Keratinocyte (primary cell): Measurements from ENCODE around the gene NCF2.

Experiments used
- CTCF ChIP-seq, 3 experiments: IDR thresholded peaks in 1 of 3; conservative IDR thresholded peaks in 1 of 3; optimal IDR thresholded peaks in 1 of 3; 2 replicates in 2 of 3; 3 replicates in 1 of 3; pipeline versions ENCODE3 to v1.5.1; 2011; ENCODE audit warnings: low read length in 3 of 3, mild to moderate bottlenecking in 3 of 3, moderate library complexity in 2 of 3, control low read depth in 1 of 3, inconsistent platforms in 1 of 3; ENCODE audit not compliant: insufficient read depth in 2 of 3; ENCODE audit errors: extremely low read depth in 1 of 3
- EZH2 ChIP-seq: IDR thresholded peaks from one replicate; pipeline ENCODE4 v1.6.1; 2012; ENCODE audit warnings: inconsistent platforms, mild to moderate bottlenecking, low read length, moderate library complexity

- TF ChIP-seq CTCF (optimal IDR thresholded peaks at IDR 0.05 in 1 of 3, IDR thresholded peaks at IDR 0.05 in 1 of 3, conservative IDR thresholded peaks at IDR 0.05 in 1 of 3; ENCODE audit: extremely low read depth in 1 of 3, insufficient read depth in 2 of 3, low read length in 3 of 3) (no peak), EZH2 (no peak)
Measured at GRCh38 chr1:183517401-183517800, 72.9 kb downstream of the NCF2 start.
